AG04450 (cell line): ENCODE data around the gene LCAT. TPM values are rescaled to one million over a fixed set of nuclear protein-coding genes. Genes with fewer than 3 reads are reported as not detected.

ENCODE experiments used
- CTCF ChIA-PET: fragments of 300-600, 350-600 bp; formaldehyde crosslinking; extraction: SDS; loops from one replicate; lab custom pipeline; 2022; ENCODE audit warnings: antibody characterized with exemption, inconsistent platforms; lab: Charles Lee
- POLR2A ChIA-PET: fragments of 350-600 bp; formaldehyde crosslinking; extraction: SDS; loops from one replicate; lab custom pipeline; 2021; ENCODE audit warnings: antibody characterized with exemption, inconsistent platforms; lab: Yijun Ruan, JAX
- DNase-seq: peaks from one replicate; pipeline ENCODE4 v3.0.0-alpha.2; 2011; ENCODE audit warnings: low read depth, low spot score
- H3K27ac ChIP-seq: one replicate; pipeline ENCODE4 v1.5.1; 2012; ENCODE audit warnings: low read depth, low read length, control low read depth
- H3K27me3 ChIP-seq: one replicate; pipeline ENCODE4 v1.6.0; 2012; ENCODE audit warnings: low read length; ENCODE audit not compliant: control insufficient read depth, insufficient read depth
- H3K4me3 ChIP-seq: 2 replicates; pipeline ENCODE4 v1.5.1; 2011; ENCODE audit warnings: mild to moderate bottlenecking, low read depth, low read length, control low read depth
- H3K9me3 ChIP-seq: 2 replicates; pipeline ENCODE4 v1.5.1; 2012; ENCODE audit warnings: low read length; ENCODE audit not compliant: control insufficient read depth, insufficient read depth
- CTCF ChIP-seq: IDR thresholded peaks from 2 replicates; pipeline ENCODE4 v1.5.1; 2011; ENCODE audit warnings: low read depth, low read length, control low read depth, inconsistent platforms
- polyA plus RNA-seq: library from polyadenylated mRNA; depleted of rRNA; stranded (reverse); fragments of >200 nt; gene quantifications from 2 replicates; pipeline ENCODE4 v1.2.3, GENCODE V29; 2011

LCAT gene
- polyA plus RNA-seq, 1 experiment: 5.2 TPM

GRCh38 chr16:67909056-67909742, 34.7 kb downstream of the LCAT start:
- POLR2A ChIA-PET: no interaction called here
- H3K27ac ChIP-seq: no peak overlapping the region
- CTCF ChIA-PET: no interaction called here

GRCh38 chr16:67907397-67908180, 36.3 kb downstream of the LCAT start:
- ChIA-PET CTCF (no interaction called here), POLR2A (interaction anchor here (0.5 kb wide), 1 partner anchor 30 kb away, joined by 10 read pairs; no protein-coding TSS in a partner anchor)
- Histone ChIP-seq H3K4me3 (no peak overlapping the region), H3K27me3 (no peaks in the 10 kb centered on the region), H3K27ac (no peak overlapping the region), H3K9me3 (no peaks in the 10 kb centered on the region)
- no peak for DNase-seq
- TF ChIP-seq CTCF: no peak

More at GRCh38 chr16:67909056-67909742, 34.7 kb downstream of the LCAT start:
- Histone ChIP-seq H3K4me3 (no peak overlapping the region), H3K9me3 (no peaks in the 10 kb centered on the region), H3K27me3 (no peaks in the 10 kb centered on the region)
- no peak for TF ChIP-seq CTCF
- no peak for DNase-seq

- Histone ChIP-seq H3K4me3 (no peak overlapping the region), H3K27ac (no peak overlapping the region), H3K9me3 (no peaks in the 10 kb centered on the region), H3K27me3 (no peaks in the 10 kb centered on the region)
- DNase-seq: no peak
- CTCF ChIA-PET: interaction anchor here (2.1 kb wide), 1 partner anchor 87 kb away, joined by 8 read pairs; no protein-coding TSS in a partner anchor
- POLR2A ChIA-PET: no interaction called here
- TF ChIP-seq CTCF: no peak
Measured at GRCh38 chr16:67902831-67903230, 41.1 kb downstream of the LCAT start.

GRCh38 chr16:67901734-67902133, 42.2 kb downstream of the LCAT start:
- CTCF ChIA-PET: no interaction called here
- DNase-seq: no peak
- Histone ChIP-seq H3K9me3 (no peaks in the 10 kb centered on the region), H3K27ac (no peak overlapping the region), H3K4me3 (no peak overlapping the region), H3K27me3 (no peaks in the 10 kb centered on the region)
- TF ChIP-seq CTCF: no peak
- POLR2A ChIA-PET: no interaction called here

GRCh38 chr16:67897231-67897630, 46.7 kb downstream of the LCAT start:
- CTCF ChIA-PET: interaction anchor here (3.1 kb wide), 1 partner anchor 13 kb away, joined by 12 read pairs; the partner anchor contains the start of gene NRN1L
- Histone ChIP-seq H3K9me3 (no peaks in the 10 kb centered on the region), H3K27ac (no peak overlapping the region), H3K27me3 (no peaks in the 10 kb centered on the region), H3K4me3 (no peak overlapping the region)
- TF ChIP-seq CTCF: no peak
- POLR2A ChIA-PET: interaction anchor here (0.6 kb wide), 1 partner anchor 38 kb away, joined by 3 read pairs; no protein-coding TSS in a partner anchor
- no peak for DNase-seq
